ENCODE measurements around the gene PARP6. TPM values are rescaled to one million over a fixed set of nuclear protein-coding genes. Genes with fewer than 3 reads are reported as not detected.

The PARP6 gene
- polyA plus RNA-seq, 1 donor (not counting 4 experiments of a cell fraction or from before 2014, with no cell fraction given): 51.0 TPM

- Histone ChIP-seq H3K9ac (ENCODE audit: control insufficient read depth, extremely low read depth, insufficient read depth, low read length) (no peak overlapping the region), H3K36me3 (ENCODE audit: control insufficient read depth in 2 of 2, extremely low read depth in 1 of 2, insufficient read depth in 2 of 2, low read length in 2 of 2) (peaks cover 50 to 75% of the 10 kb centered on the region in 2 experiments), H2AFZ (ENCODE audit: control insufficient read depth, low read length) (no peak overlapping the region), H4K20me1 (ENCODE audit: control insufficient read depth, extremely low read depth, insufficient read depth, low read length) (peaks cover 48% of the 10 kb centered on the region), H3K9me3 (ENCODE audit: control insufficient read depth, low read depth, low read length) (no peaks in the 10 kb centered on the region), H3K4me3 (ENCODE audit: control insufficient read depth in 2 of 3, extremely low read depth in 1 of 3, insufficient read depth in 2 of 3, low read depth in 1 of 3, low read length in 3 of 3) (no peak overlapping the region), H3K4me1 (ENCODE audit: control insufficient read depth, extremely low read depth, insufficient read depth, low read length) (peaks cover 3% of the 10 kb centered on the region), H3K9me1 (ENCODE audit: control insufficient read depth, extremely low read depth, insufficient read depth, low read length) (no peaks in the 10 kb centered on the region), H3K27ac (ENCODE audit: control insufficient read depth, insufficient read depth, low read length) (no peak overlapping the region), H3K79me2 (ENCODE audit: control insufficient read depth, insufficient read depth, low read length) (peaks cover 82% of the 10 kb centered on the region), H3K27me3 (ENCODE audit: control insufficient read depth, extremely low read depth, insufficient read depth, low read length) (no peaks in the 10 kb centered on the region), H3K4me2 (ENCODE audit: control insufficient read depth, extremely low read depth, insufficient read depth, low read depth, low read length) (no peak overlapping the region)
- no peak for DNase-seq (ENCODE audit: low read depth, low spot score)
- FAIRE-seq: no peak
- TF ChIP-seq EZH2 (IDR thresholded peaks at IDR 0.05; ENCODE audit: low read length) (no peak), CTCF (optimal IDR thresholded peaks at IDR 0.05 in 1 of 3, IDR thresholded peaks at IDR 0.05 in 1 of 3, conservative IDR thresholded peaks at IDR 0.05 in 1 of 3; ENCODE audit: extremely low read depth in 1 of 3, insufficient read depth in 2 of 3, low read length in 3 of 3) (no peak)
- dilution Hi-C loops (cut with MboI; ENCODE audit: extremely low pct_ligation_motif_present, low sequenced_read_pairs): no loop called here
These were observed 56.3 kb downstream of the PARP6 start for GRCh38 chr15:72216079-72216478.

- H3K36me3 ChIP-seq (ENCODE audit: control insufficient read depth in 2 of 2, extremely low read depth in 1 of 2, insufficient read depth in 2 of 2, low read length in 2 of 2): peaks cover 64 to 87% of the 10 kb centered on the region in 2 experiments
- TF ChIP-seq EZH2 (IDR thresholded peaks at IDR 0.05; ENCODE audit: low read length): no peak
- no peak for TF ChIP-seq CTCF (optimal IDR thresholded peaks at IDR 0.05 in 1 of 3, IDR thresholded peaks at IDR 0.05 in 1 of 3, conservative IDR thresholded peaks at IDR 0.05 in 1 of 3; ENCODE audit: extremely low read depth in 1 of 3, insufficient read depth in 2 of 3, low read length in 3 of 3)
- H3K27me3 ChIP-seq (ENCODE audit: control insufficient read depth, extremely low read depth, insufficient read depth, low read length): no peaks in the 10 kb centered on the region
- no peak for FAIRE-seq
- H3K9me1 ChIP-seq (ENCODE audit: control insufficient read depth, extremely low read depth, insufficient read depth, low read length): peaks cover 2% of the 10 kb centered on the region
- no peak overlapping the region for H3K4me3 ChIP-seq (ENCODE audit: control insufficient read depth in 2 of 3, extremely low read depth in 1 of 3, insufficient read depth in 2 of 3, low read depth in 1 of 3, low read length in 3 of 3)
- peaks cover 42% of the 10 kb centered on the region for H3K4me1 ChIP-seq (ENCODE audit: control insufficient read depth, extremely low read depth, insufficient read depth, low read length)
- H3K27ac ChIP-seq (ENCODE audit: control insufficient read depth, insufficient read depth, low read length): no peak overlapping the region
- peaks cover 40% of the 10 kb centered on the region for H3K79me2 ChIP-seq (ENCODE audit: control insufficient read depth, insufficient read depth, low read length)
- H4K20me1 ChIP-seq (ENCODE audit: control insufficient read depth, extremely low read depth, insufficient read depth, low read length): peaks cover 48% of the 10 kb centered on the region
- H2AFZ ChIP-seq (ENCODE audit: control insufficient read depth, low read length): no peak overlapping the region
- no peak for DNase-seq (ENCODE audit: low read depth, low spot score)
- no peaks in the 10 kb centered on the region for H3K9me3 ChIP-seq (ENCODE audit: control insufficient read depth, low read depth, low read length)
- dilution Hi-C loops (cut with MboI; ENCODE audit: extremely low pct_ligation_motif_present, low sequenced_read_pairs): no loop called here
- H3K9ac ChIP-seq (ENCODE audit: control insufficient read depth, extremely low read depth, insufficient read depth, low read length): no peak overlapping the region
- no peak overlapping the region for H3K4me2 ChIP-seq (ENCODE audit: control insufficient read depth, extremely low read depth, insufficient read depth, low read depth, low read length)
These were observed 64.7 kb downstream of the PARP6 start for GRCh38 chr15:72207558-72208085.

All from keratinocyte (primary cell).